Neutrophil (primary cell): ENCODE results near the gene MINDY3.

Experiments used
- H3K27ac ChIP-seq: fragments of 200-600 bp; sonication (generic); 2 replicates; pipeline ENCODE4 v1.5.1; 2016; ENCODE audit warnings: mild to moderate bottlenecking, moderate library complexity
- H3K27me3 ChIP-seq: fragments of 200-600 bp; sonication (generic); 2 replicates; pipeline ENCODE4 v1.6.0; 2016; ENCODE audit warnings: mild to moderate bottlenecking
- H3K36me3 ChIP-seq: fragments of 200-600 bp; sonication (generic); 2 replicates; pipeline ENCODE4 v1.5.1; 2017
- H3K4me1 ChIP-seq, 2 experiments: fragments of 200-600 bp in 1 of 2; sonication (generic) in 1 of 2; 1 replicate in 1 of 2; 2 replicates in 1 of 2; pipeline versions ENCODE4 v1.5.1 to v1.6.1; 2013 to 2016; ENCODE audit warnings: low read depth in 1 of 2, low read length in 1 of 2, mild to moderate bottlenecking in 1 of 2, moderate library complexity in 1 of 2; ENCODE audit not compliant: control insufficient read depth in 1 of 2, insufficient read depth in 1 of 2
- H3K4me3 ChIP-seq, 2 experiments: fragments of 200-600 bp in 1 of 2; sonication (generic) in 1 of 2; 1 replicate in 1 of 2; 2 replicates in 1 of 2; pipeline ENCODE4 v1.5.1; 2013 to 2016; ENCODE audit warnings: low read depth in 1 of 2, low read length in 1 of 2, mild to moderate bottlenecking in 1 of 2, moderate library complexity in 1 of 2
- H3K9me3 ChIP-seq: fragments of 200-600 bp; sonication (generic); 2 replicates; pipeline ENCODE4 v1.5.1; 2016
- CTCF ChIP-seq: fragments of 200-600 bp; sonication (generic); IDR thresholded peaks from 2 replicates; pipeline ENCODE4 v1.5.1; 2016; ENCODE audit warnings: antibody characterized with exemption

MINDY3 gene

DNA sequence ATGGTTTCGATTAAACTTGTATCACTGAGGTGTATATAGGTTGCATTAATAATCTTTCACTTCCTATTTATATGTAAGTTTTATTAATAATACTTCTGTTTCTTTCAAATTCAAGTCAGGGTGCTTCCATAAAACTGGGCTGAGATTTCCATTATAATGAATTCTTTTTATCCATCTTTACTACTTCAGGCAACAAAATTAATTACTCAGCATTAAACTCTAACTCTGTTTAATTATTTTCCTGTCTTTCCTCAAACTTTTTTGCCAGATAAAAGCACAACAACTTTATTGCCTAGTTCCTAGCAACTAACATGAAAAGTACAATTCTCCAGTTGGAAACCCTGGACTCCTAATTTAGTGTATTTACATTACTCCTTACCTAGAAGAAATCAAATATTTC, 3.0 kb upstream of the MINDY3 start:
- Histone ChIP-seq H3K4me3 (no peak overlapping the region), H3K9me3 (no peaks in the 10 kb centered on the region), H3K4me1 (peaks cover 14 to 15% of the 10 kb centered on the region in 2 experiments), H3K27me3 (peaks cover 59% of the 10 kb centered on the region), H3K27ac (no peak overlapping the region), H3K36me3 (no peaks in the 10 kb centered on the region)
- no peak for TF ChIP-seq CTCF

DNA sequence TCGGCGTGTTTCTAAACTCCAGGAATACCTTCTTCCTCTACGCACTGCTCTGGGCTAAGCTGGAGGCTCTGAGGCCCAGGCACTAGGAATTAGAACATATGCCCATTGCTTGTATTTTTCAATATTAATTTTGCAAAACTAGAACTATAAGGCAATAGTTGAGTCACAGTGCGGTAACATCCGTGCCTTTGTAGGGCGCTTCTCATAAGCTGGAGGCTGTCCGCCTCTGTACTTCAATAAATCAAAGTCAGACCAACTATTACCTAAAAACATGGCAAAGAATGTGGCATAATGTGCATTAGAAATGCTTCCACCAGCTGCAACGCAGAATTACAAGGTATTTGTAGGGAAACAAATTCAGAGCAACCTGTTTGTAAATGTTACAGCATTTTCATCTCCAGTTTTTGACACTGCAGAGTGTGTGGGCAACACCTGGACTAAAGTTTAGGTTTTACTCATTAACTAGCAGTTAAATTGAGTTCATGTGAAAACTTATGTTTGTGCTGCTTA, 440 bp upstream of the MINDY3 start:
- Histone ChIP-seq H3K27ac (peak overlapping the region; percentile 82), H3K4me1 (peaks cover 20 to 21% of the 10 kb centered on the region in 2 experiments), H3K27me3 (peaks cover 33% of the 10 kb centered on the region), H3K36me3 (no peaks in the 10 kb centered on the region), H3K4me3 (peak overlapping the region; percentile 79 to 93), H3K9me3 (no peaks in the 10 kb centered on the region)
- TF ChIP-seq CTCF, result no peak

DNA sequence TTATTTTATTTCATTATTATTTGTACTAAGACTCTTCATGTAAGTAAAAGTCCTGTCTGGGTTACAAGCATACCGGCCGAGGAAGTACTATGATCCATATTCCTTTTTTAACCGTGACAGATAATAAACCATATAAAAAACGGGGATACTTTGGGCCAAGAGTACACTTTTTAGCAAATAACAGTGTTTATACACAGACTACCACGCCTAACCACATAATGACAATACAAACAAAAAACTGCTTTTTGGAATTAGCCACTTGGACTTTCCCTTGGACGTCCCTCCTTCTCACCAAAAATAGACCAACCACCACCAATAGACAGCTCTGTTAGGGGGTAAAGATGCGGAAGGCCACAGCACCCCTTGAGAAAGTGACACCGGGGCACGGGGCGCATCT, 800 bp downstream of the MINDY3 start:
- H3K27me3 ChIP-seq, result peaks cover 20% of the 10 kb centered on the region
- TF ChIP-seq CTCF, result no peak
- H3K9me3 ChIP-seq, result no peaks in the 10 kb centered on the region
- peak overlapping the region; percentile 82 for H3K27ac ChIP-seq
- H3K4me3 ChIP-seq, result peak overlapping the region; percentile 79 to 93
- H3K36me3 ChIP-seq, result no peaks in the 10 kb centered on the region
- H3K4me1 ChIP-seq, result peaks cover 20 to 21% of the 10 kb centered on the region in 2 experiments

- Histone ChIP-seq H3K27me3 (peaks cover 14% of the 10 kb centered on the region), H3K4me1 (peaks cover 20 to 21% of the 10 kb centered on the region in 2 experiments), H3K27ac (no peak overlapping the region), H3K36me3 (no peaks in the 10 kb centered on the region), H3K4me3 (peak overlapping the region; percentile 79 to 93), H3K9me3 (no peaks in the 10 kb centered on the region)
- TF ChIP-seq CTCF, result no peak
Measured at GRCh38 chr10:15858861-15859281, 1.4 kb downstream of the MINDY3 start.

DNA sequence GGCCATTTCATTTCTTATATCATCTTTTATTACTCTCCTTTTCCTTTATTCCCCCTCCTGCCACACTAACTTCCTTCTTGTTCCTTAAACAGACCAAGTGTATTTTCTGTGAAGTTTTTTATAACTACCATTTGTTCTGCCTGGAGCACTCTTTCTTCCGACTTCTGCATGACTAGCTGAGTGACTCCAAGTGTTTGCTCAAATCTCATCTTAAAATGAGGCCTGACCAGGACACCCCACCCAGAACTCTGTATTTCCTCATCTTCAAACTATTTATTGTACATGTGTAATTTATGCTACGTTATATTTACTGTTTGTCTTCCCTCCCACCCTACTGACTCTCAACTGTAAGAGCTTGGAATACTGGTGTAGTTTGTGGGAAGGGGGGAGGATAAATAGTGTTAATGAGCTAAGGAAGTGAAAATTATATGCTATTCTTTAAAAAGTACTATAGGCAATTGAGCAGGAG, 3.2 kb downstream of the MINDY3 start:
- TF ChIP-seq CTCF, result no peak
- H3K9me3 ChIP-seq, result no peaks in the 10 kb centered on the region
- peaks cover 20 to 26% of the 10 kb centered on the region in 2 experiments for H3K4me1 ChIP-seq
- H3K27me3 ChIP-seq, result peaks cover 3% of the 10 kb centered on the region
- H3K27ac ChIP-seq, result no peak overlapping the region
- no peak overlapping the region for H3K4me3 ChIP-seq
- H3K36me3 ChIP-seq, result no peaks in the 10 kb centered on the region
